Parathyroid adenoma (tissue), 2 donors: ENCODE data around the gene ADARB2.

Source experiments
- H2AFZ ChIP-seq: fragments of 300-600 bp; sonication (generic); one replicate; pipeline ENCODE4 v1.7.0; 2017; ENCODE audit warnings: antibody characterized with exemption, mild to moderate bottlenecking
- H3K27ac ChIP-seq: fragments of 300-600 bp; sonication (generic); one replicate; pipeline ENCODE4 v1.7.0; 2017
- H3K27me3 ChIP-seq: fragments of 300-600 bp; sonication (generic); one replicate; pipeline ENCODE4 v1.7.0; 2017; ENCODE audit warnings: low read length; ENCODE audit not compliant: control insufficient read depth, insufficient read depth
- H3K36me3 ChIP-seq: fragments of 300-600 bp; sonication (generic); one replicate; pipeline ENCODE4 v1.7.0; 2017; ENCODE audit warnings: low read length; ENCODE audit not compliant: control insufficient read depth, insufficient read depth
- H3K4me1 ChIP-seq: fragments of 300-600 bp; sonication (generic); one replicate; pipeline ENCODE4 v1.7.0; 2017; ENCODE audit warnings: control low read depth
- H3K4me2 ChIP-seq: fragments of 300-600 bp; sonication (generic); one replicate; pipeline ENCODE4 v1.7.0; 2017; ENCODE audit warnings: low read length
- H3K4me3 ChIP-seq: fragments of 300-600 bp; sonication (generic); one replicate; pipeline ENCODE4 v1.7.0; 2017; ENCODE audit warnings: low read depth, low read length
- H3K79me2 ChIP-seq: fragments of 300-600 bp; sonication (generic); one replicate; pipeline ENCODE4 v1.7.0; 2017; ENCODE audit warnings: control low read depth
- H3K9ac ChIP-seq: fragments of 300-600 bp; sonication (generic); one replicate; pipeline ENCODE4 v1.7.0; 2017; ENCODE audit warnings: mild to moderate bottlenecking
- H3K9me3 ChIP-seq: fragments of 300-600 bp; sonication (generic); one replicate; pipeline ENCODE4 v1.7.0; 2017; ENCODE audit warnings: low read length; ENCODE audit not compliant: control insufficient read depth
- TF ChIP-seq, protein P1 (sequence below): fragments of 300-600 bp; sonication (generic); IDR thresholded peaks from one replicate; pipeline ENCODE4 v1.7.0; 2017; ENCODE audit warnings: antibody characterized with exemption, mild to moderate bottlenecking
- donor health status: primary hyperparathyroidism.

ADARB2 gene

DNA sequence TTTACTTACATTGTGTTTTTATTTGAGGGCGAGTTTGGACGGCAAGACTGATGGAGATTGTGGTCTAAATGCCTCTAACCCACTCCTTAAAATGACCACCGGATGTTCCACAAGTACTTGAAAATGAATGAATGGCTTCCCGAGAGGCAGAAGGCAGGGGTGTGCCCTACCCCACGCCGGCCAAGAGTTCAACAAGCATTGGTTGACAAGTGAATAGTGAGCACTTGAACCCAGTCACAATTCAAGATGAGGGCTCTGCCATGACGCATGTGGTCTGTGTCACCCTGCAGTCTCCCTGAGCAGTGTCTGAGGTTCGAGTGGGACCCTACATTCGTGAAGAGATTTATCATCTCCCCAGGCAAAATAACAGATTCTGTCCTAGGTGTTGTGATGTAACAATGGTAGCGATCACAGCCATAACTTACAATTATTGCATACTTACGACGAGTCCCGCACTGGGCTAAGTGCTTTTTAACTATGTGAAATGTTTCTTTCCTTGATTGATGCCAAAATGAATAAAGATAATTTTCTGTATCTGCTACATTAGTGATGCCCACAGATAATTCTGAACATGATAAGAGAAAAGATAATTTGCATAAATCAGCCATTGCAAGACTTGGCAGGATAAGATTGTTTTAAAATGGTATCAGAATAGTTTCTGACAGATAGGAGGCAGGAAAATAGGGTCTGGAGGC is 375.8 kb downstream of the ADARB2 start:
- Histone ChIP-seq H3K4me3 (no peak overlapping the region), H3K9ac (no peak overlapping the region), H3K79me2 (no peaks in the 10 kb centered on the region), H3K9me3 (no peaks in the 10 kb centered on the region), H3K27ac (no peak overlapping the region), H3K36me3 (no peaks in the 10 kb centered on the region), H3K4me1 (peaks cover 6% of the 10 kb centered on the region), H3K27me3 (no peaks in the 10 kb centered on the region), H2AFZ (no peak overlapping the region), H3K4me2 (no peak overlapping the region)
- TF ChIP-seq, protein P1, sequence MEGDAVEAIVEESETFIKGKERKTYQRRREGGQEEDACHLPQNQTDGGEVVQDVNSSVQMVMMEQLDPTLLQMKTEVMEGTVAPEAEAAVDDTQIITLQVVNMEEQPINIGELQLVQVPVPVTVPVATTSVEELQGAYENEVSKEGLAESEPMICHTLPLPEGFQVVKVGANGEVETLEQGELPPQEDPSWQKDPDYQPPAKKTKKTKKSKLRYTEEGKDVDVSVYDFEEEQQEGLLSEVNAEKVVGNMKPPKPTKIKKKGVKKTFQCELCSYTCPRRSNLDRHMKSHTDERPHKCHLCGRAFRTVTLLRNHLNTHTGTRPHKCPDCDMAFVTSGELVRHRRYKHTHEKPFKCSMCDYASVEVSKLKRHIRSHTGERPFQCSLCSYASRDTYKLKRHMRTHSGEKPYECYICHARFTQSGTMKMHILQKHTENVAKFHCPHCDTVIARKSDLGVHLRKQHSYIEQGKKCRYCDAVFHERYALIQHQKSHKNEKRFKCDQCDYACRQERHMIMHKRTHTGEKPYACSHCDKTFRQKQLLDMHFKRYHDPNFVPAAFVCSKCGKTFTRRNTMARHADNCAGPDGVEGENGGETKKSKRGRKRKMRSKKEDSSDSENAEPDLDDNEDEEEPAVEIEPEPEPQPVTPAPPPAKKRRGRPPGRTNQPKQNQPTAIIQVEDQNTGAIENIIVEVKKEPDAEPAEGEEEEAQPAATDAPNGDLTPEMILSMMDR = no peak

DNA sequence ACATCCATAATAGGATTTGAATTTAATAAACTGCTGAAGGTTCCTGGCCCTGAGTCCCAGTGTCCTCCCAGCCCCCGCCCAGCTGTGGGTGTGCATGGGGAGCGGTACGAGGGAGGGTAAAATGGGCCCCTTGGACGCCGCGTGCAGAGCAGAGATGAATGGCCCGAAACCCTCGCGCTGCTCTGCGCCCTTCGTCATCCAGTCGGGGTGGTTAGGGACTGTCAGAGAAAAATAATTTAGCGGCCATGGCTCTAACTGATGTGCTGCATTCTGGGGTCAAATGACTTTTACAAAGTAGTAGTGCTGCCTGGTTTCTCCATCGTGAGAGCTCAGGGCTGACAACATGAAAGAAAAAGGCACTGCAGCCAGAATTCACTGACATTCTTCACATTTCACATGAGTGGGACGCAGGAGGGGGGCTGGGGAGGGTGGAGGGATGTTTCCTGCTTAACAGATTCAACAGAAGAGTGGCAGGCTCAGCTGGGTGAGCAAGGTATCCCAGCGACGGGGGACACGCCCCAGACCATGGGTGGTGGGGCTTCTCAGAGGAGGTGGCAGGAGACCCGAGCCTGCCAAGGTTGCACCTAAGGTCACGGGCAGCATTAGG is 376.7 kb downstream of the ADARB2 start:
- H3K79me2 ChIP-seq = no peaks in the 10 kb centered on the region
- H3K9ac ChIP-seq = no peak overlapping the region
- no peak overlapping the region for H3K4me3 ChIP-seq
- no peak overlapping the region for H2AFZ ChIP-seq
- TF ChIP-seq, protein P1 = no peak
- no peak overlapping the region for H3K27ac ChIP-seq
- no peaks in the 10 kb centered on the region for H3K27me3 ChIP-seq
- H3K9me3 ChIP-seq = no peaks in the 10 kb centered on the region
- H3K4me2 ChIP-seq = no peak overlapping the region
- H3K36me3 ChIP-seq = no peaks in the 10 kb centered on the region
- peaks cover 6% of the 10 kb centered on the region for H3K4me1 ChIP-seq

DNA sequence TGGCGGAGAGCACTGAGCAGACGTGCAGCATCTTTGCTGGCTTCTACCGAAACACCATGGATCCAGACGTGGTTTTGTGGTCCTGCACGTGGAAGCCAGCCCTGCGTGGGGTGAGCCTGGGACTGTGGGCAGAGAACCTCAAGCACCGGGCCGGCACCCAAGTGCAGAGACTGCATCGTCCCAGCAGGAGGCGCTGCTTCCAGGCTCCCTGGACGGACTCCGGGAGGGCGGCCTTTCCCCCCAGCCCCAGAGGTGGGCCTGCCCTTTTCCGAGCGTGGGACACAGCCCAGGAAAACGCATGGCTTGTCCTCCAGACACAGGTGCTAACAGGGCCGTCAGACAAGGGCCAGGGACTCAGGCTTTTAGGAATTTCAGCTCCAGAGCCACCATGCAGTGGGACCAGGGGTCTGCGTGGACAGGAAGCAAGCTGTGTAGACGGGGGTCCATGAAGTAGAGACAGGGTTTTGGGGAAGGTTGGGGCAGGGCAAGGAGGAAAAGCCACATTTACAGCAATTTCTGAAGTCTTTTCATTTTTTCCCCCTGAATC is 377.2 kb downstream of the ADARB2 start:
- Histone ChIP-seq H3K79me2 (no peaks in the 10 kb centered on the region), H3K4me3 (no peak overlapping the region), H2AFZ (no peak overlapping the region), H3K4me1 (peaks cover 6% of the 10 kb centered on the region), H3K4me2 (no peak overlapping the region), H3K27ac (no peak overlapping the region), H3K9me3 (no peaks in the 10 kb centered on the region), H3K27me3 (no peaks in the 10 kb centered on the region), H3K36me3 (no peaks in the 10 kb centered on the region), H3K9ac (no peak overlapping the region)
- TF ChIP-seq, protein P1 = no peak

DNA sequence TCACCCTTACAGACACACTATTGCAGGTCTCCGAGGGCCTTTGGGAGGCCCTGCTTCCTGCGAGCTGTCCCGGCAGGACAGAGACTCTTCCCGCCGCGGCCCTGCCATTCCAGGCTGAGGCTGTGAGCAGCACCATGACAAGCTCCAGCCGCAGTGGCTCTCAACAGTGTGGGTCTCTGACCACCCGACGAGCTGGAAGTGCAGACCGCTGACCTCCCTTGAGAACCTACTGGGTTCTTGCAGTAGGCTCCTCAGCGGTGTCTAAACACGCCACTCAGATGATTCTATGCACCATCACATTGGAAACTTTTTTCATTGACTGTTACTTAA is 377.7 kb downstream of the ADARB2 start:
- TF ChIP-seq, protein P1 = no peak
- H3K9ac ChIP-seq = no peak overlapping the region
- no peaks in the 10 kb centered on the region for H3K36me3 ChIP-seq
- peaks cover 6% of the 10 kb centered on the region for H3K4me1 ChIP-seq
- no peaks in the 10 kb centered on the region for H3K79me2 ChIP-seq
- no peak overlapping the region for H2AFZ ChIP-seq
- H3K4me3 ChIP-seq = no peak overlapping the region
- no peak overlapping the region for H3K27ac ChIP-seq
- no peaks in the 10 kb centered on the region for H3K27me3 ChIP-seq
- H3K9me3 ChIP-seq = no peaks in the 10 kb centered on the region
- H3K4me2 ChIP-seq = no peak overlapping the region
